Measurements from ENCODE around the gene CES4A.

The CES4A gene

DNA sequence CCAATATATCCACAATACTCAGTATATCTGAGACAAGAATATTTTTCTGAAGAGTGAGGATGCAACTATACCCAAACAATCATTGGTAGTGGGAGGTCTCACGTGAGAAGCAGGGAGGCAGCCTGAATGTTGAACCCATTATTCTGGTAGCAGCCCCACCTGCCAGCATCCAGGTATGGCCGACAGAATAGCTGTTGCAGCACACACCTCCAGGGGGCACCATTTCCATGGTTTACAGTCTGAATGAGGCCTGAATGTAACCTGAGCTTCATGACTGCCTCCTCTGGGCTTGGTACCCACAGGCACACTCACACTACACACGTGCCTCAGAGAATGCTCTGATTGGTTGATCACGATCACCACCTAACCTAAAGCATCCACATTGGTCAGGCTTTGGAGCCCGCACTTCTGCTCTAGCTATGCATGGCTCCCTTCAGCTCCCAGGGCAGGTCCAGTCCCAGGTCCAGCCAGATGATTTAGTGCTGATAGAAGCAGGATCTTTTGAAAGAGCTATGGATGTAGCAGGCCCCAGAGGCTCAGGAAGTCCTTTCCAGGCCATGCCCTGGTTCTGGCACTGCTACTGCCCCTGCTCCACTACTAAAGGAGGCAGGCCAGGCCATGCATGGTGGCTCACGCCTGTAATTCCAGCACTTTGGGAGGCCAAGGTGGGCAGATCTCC, 29.6 kb downstream of the CES4A start (continued):
- TF ChIP-seq, protein P1, sequence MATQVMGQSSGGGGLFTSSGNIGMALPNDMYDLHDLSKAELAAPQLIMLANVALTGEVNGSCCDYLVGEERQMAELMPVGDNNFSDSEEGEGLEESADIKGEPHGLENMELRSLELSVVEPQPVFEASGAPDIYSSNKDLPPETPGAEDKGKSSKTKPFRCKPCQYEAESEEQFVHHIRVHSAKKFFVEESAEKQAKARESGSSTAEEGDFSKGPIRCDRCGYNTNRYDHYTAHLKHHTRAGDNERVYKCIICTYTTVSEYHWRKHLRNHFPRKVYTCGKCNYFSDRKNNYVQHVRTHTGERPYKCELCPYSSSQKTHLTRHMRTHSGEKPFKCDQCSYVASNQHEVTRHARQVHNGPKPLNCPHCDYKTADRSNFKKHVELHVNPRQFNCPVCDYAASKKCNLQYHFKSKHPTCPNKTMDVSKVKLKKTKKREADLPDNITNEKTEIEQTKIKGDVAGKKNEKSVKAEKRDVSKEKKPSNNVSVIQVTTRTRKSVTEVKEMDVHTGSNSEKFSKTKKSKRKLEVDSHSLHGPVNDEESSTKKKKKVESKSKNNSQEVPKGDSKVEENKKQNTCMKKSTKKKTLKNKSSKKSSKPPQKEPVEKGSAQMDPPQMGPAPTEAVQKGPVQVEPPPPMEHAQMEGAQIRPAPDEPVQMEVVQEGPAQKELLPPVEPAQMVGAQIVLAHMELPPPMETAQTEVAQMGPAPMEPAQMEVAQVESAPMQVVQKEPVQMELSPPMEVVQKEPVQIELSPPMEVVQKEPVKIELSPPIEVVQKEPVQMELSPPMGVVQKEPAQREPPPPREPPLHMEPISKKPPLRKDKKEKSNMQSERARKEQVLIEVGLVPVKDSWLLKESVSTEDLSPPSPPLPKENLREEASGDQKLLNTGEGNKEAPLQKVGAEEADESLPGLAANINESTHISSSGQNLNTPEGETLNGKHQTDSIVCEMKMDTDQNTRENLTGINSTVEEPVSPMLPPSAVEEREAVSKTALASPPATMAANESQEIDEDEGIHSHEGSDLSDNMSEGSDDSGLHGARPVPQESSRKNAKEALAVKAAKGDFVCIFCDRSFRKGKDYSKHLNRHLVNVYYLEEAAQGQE (tag by site-specific recombination; IDR thresholded peaks at IDR 0.05) = no peak
- no peak for TF ChIP-seq PRDM1 (tag by site-specific recombination; IDR thresholded peaks at IDR 0.05)
- TF ChIP-seq SP2 (tag by site-specific recombination; IDR thresholded peaks at IDR 0.05) = peak; percentile 74
- 0 out of 2 replicates have a peak, but pooled peaks have one; percentile 33 for TF ChIP-seq ZNF169 (tag by site-specific recombination; IDR thresholded peaks at IDR 0.05)
- TF ChIP-seq, protein P2, sequence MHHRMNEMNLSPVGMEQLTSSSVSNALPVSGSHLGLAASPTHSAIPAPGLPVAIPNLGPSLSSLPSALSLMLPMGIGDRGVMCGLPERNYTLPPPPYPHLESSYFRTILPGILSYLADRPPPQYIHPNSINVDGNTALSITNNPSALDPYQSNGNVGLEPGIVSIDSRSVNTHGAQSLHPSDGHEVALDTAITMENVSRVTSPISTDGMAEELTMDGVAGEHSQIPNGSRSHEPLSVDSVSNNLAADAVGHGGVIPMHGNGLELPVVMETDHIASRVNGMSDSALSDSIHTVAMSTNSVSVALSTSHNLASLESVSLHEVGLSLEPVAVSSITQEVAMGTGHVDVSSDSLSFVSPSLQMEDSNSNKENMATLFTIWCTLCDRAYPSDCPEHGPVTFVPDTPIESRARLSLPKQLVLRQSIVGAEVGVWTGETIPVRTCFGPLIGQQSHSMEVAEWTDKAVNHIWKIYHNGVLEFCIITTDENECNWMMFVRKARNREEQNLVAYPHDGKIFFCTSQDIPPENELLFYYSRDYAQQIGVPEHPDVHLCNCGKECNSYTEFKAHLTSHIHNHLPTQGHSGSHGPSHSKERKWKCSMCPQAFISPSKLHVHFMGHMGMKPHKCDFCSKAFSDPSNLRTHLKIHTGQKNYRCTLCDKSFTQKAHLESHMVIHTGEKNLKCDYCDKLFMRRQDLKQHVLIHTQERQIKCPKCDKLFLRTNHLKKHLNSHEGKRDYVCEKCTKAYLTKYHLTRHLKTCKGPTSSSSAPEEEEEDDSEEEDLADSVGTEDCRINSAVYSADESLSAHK (tag by site-specific recombination; IDR thresholded peaks at IDR 0.05) = no peak
- no peak for TF ChIP-seq ZNF248 (tag by site-specific recombination; IDR thresholded peaks at IDR 0.05)
- TF ChIP-seq, protein P3, sequence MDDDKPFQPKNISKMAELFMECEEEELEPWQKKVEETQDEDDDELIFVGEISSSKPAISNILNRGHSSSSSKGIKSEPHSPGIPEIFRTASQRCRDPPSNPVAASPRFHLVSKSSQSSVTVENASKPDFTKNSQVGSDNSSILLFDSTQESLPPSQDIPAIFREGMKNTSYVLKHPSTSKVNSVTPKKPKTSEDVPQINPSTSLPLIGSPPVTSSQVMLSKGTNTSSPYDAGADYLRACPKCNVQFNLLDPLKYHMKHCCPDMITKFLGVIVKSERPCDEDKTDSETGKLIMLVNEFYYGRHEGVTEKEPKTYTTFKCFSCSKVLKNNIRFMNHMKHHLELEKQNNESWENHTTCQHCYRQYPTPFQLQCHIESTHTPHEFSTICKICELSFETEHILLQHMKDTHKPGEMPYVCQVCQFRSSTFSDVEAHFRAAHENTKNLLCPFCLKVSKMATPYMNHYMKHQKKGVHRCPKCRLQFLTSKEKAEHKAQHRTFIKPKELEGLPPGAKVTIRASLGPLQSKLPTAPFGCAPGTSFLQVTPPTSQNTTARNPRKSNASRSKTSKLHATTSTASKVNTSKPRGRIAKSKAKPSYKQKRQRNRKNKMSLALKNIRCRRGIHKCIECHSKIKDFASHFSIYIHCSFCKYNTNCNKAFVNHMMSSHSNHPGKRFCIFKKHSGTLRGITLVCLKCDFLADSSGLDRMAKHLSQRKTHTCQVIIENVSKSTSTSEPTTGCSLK (tag by site-specific recombination; IDR thresholded peaks at IDR 0.05) = no peak
- TF ChIP-seq, protein P4, sequence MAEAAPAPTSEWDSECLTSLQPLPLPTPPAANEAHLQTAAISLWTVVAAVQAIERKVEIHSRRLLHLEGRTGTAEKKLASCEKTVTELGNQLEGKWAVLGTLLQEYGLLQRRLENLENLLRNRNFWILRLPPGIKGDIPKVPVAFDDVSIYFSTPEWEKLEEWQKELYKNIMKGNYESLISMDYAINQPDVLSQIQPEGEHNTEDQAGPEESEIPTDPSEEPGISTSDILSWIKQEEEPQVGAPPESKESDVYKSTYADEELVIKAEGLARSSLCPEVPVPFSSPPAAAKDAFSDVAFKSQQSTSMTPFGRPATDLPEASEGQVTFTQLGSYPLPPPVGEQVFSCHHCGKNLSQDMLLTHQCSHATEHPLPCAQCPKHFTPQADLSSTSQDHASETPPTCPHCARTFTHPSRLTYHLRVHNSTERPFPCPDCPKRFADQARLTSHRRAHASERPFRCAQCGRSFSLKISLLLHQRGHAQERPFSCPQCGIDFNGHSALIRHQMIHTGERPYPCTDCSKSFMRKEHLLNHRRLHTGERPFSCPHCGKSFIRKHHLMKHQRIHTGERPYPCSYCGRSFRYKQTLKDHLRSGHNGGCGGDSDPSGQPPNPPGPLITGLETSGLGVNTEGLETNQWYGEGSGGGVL (tag by site-specific recombination; IDR thresholded peaks at IDR 0.05) = no peak
- TF ChIP-seq KLF1 (tag by site-specific recombination; IDR thresholded peaks at IDR 0.05) = 0 out of 2 replicates have a peak, but pooled peaks have one; percentile 36
- no peak for TF ChIP-seq ZNF23 (tag by site-specific recombination; IDR thresholded peaks at IDR 0.05; ENCODE audit: borderline replicate concordance)
- no peak for TF ChIP-seq ZNF391 (tag by site-specific recombination; IDR thresholded peaks at IDR 0.05; ENCODE audit: borderline replicate concordance, low read depth)

- Histone ChIP-seq H3K4me1 (ENCODE audit: control insufficient read depth, insufficient read depth, low read length) (no peaks in the 10 kb centered on the region; the same call in 1 of the 2 replicates), H3K9me3 (ENCODE audit: control insufficient read depth, insufficient read depth, low read depth, low read length) (no peaks in the 10 kb centered on the region), H3K36me3 (ENCODE audit: control insufficient read depth in 2 of 2, insufficient read depth in 1 of 2, low read length in 2 of 2) (no peaks in the 10 kb centered on the region), H3K27ac (ENCODE audit: extremely low read depth, low read depth, low read length) (no peak overlapping the region), H3K4me3 (ENCODE audit: low read depth, low read length) (no peak overlapping the region)
- TF ChIP-seq ZNF664 (tag by site-specific recombination; IDR thresholded peaks at IDR 0.05) = no peak
- no peak for TF ChIP-seq YY1 (tag by site-specific recombination; IDR thresholded peaks at IDR 0.05)
- TF ChIP-seq ZNF518A (tag by site-specific recombination; conservative IDR thresholded peaks at IDR 0.05; ENCODE audit: low read depth) = no peak
- ChIA-PET POLR2A (interaction anchor here (0.6 to 1.9 kb wide), 4 partner anchors 9 to 173 kb away, joined by 3 to 15 read pairs (median 4); partner anchors contain the start of genes CBFB and E2F4), CTCF (interaction anchor here (0.6 to 13.3 kb wide), 11 partner anchors 8 to 460 kb away, joined by 3 to 155 read pairs (median 9); no protein-coding TSS in a partner anchor)
Measured at GRCh38 chr16:67019171-67019570, 30.8 kb downstream of the CES4A start.

Data from HEK293 (cell line).